ENCODE results near the gene ATP2B3. TPM values are rescaled to one million over a fixed set of nuclear protein-coding genes. Genes with fewer than 3 reads are reported as not detected.

Gene ATP2B3
- total and polyA plus RNA-seq, 10 of the 15 experiments (the other 5 are each of a cell fraction or from before 2014, with no cell fraction given): 0.01 TPM; not detected in 9

DNA sequence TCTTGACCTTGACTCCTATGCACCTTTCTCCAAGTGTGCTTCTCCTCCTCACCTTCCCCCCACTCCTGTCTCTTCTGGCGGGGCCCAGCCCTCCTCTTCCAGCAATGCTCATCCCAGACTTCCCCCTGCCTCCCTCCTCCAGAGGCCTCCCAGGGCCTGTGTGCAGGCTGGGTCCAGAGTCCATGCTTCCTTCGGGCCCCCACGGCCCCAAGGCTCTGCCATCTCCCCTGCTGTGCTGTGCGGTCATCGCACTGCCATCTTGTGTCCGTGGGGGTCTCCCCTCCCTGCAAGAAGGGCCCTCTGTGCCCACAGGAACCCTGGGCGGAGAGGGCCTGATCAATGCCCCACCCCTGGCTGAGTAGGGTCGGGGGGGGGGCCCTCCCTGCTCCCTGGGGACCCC is 27.3 kb downstream of the ATP2B3 start:
- no peak overlapping the region for H3K9ac ChIP-seq (ENCODE audit: control insufficient read depth, insufficient read depth, low read length)
- WGBS (ENCODE audit: insufficient coverage, insufficient replicate concordance, low lambda C conversion rate, missing lambda C conversion rate): 18% methylated on average over 8 of the region's 8 CpGs
- in situ Hi-C loops (cut with MboI): no loop called here
- no peak for DNase-seq (ENCODE audit: low read depth, low spot score)
- no peak overlapping the region for H3K4me3 ChIP-seq
- no peak for TF ChIP-seq MTA3 (IDR thresholded peaks at IDR 0.05; ENCODE audit: borderline replicate concordance, low read length)
- TF ChIP-seq ZZZ3 (IDR thresholded peaks at IDR 0.05; ENCODE audit: control insufficient read depth, insufficient read length, low read depth): no peak
- no peaks in the 10 kb centered on the region for H3K79me2 ChIP-seq (ENCODE audit: control insufficient read depth, insufficient read depth, low read length)
- ChIA-PET SMC1A (ENCODE audit: uncharacterized antibody, unreplicated experiment) (no interaction called here), POLR2A (interaction anchor here (0.6 kb wide), 1 partner anchor 483 kb away, joined by 3 read pairs; no protein-coding TSS in a partner anchor), RAD21 (ENCODE audit: unreplicated experiment) (no interaction called here), CTCF (no interaction called here)
- no peaks in the 10 kb centered on the region for H3K9me3 ChIP-seq (replicated peaks; ENCODE audit: control insufficient read depth, insufficient read depth, low read length)
- no peaks in the 10 kb centered on the region for H3K4me1 ChIP-seq (ENCODE audit: control insufficient read depth, insufficient read depth, low read length)
- no peak overlapping the region for H2AFZ ChIP-seq (ENCODE audit: control insufficient read depth, low read depth, low read length)
- H3K27ac ChIP-seq (ENCODE audit: control insufficient read depth, insufficient read depth): no peak overlapping the region
- no peaks in the 10 kb centered on the region for H3K27me3 ChIP-seq (replicated peaks in 1 of 2; ENCODE audit: control insufficient read depth in 2 of 2, insufficient read depth in 2 of 2, low read length in 1 of 2)
- no TSS peak for BruUV-seq (replicated peaks)
- no peaks in the 10 kb centered on the region for H3K36me3 ChIP-seq (ENCODE audit: control insufficient read depth in 2 of 2, insufficient read depth in 2 of 2, low read length in 1 of 2)
- H3K4me2 ChIP-seq (ENCODE audit: control insufficient read depth, insufficient read depth): no peak overlapping the region
- no peaks in the 10 kb centered on the region for H4K20me1 ChIP-seq (ENCODE audit: control insufficient read depth, insufficient read depth)
- no peak for FAIRE-seq
- intact Hi-C loops (cut with micrococcal nuclease; ENCODE audit: unreplicated experiment): no loop called here
- no peak for ATAC-seq

DNA sequence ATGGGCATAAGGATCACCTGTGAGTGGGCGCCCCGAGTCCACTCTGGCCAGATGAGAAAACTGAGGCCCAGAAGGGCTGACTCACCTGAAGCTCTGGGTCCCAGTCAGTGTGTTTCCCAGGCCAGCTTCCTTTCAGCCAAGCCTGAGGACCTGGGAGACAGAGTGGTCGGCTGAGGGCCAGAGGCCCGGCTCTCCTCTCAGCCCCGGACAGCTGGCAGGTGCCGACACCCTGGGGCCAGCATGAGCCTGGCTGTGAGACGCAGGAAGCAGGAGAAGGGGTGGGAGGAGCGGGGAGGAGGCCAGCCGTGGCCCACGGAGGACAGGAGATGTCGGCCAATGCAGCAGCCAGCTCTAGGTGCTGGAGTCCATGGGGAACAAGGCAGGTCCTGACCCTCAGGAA is 28.9 kb downstream of the ATP2B3 start:
- no peaks in the 10 kb centered on the region for H3K9me3 ChIP-seq (replicated peaks; ENCODE audit: control insufficient read depth, insufficient read depth, low read length)
- H3K36me3 ChIP-seq (ENCODE audit: control insufficient read depth in 2 of 2, insufficient read depth in 2 of 2, low read length in 1 of 2): no peaks in the 10 kb centered on the region
- no peak overlapping the region for H3K4me2 ChIP-seq (ENCODE audit: control insufficient read depth, insufficient read depth)
- ChIA-PET CTCF (no interaction called here), RAD21 (ENCODE audit: unreplicated experiment) (no interaction called here), SMC1A (ENCODE audit: uncharacterized antibody, unreplicated experiment) (interaction anchor here (1.1 kb wide), 1 partner anchor 13 kb away, joined by 4 read pairs; no protein-coding TSS in a partner anchor), POLR2A (no interaction called here)
- H3K27me3 ChIP-seq (replicated peaks in 1 of 2; ENCODE audit: control insufficient read depth in 2 of 2, insufficient read depth in 2 of 2, low read length in 1 of 2): no peaks in the 10 kb centered on the region
- H3K79me2 ChIP-seq (ENCODE audit: control insufficient read depth, insufficient read depth, low read length): no peaks in the 10 kb centered on the region
- no peak overlapping the region for H3K27ac ChIP-seq (ENCODE audit: control insufficient read depth, insufficient read depth)
- no TSS peak for BruUV-seq (replicated peaks)
- H3K9ac ChIP-seq (ENCODE audit: control insufficient read depth, insufficient read depth, low read length): no peak overlapping the region
- no peak for FAIRE-seq
- in situ Hi-C loops (cut with MboI) (no loop called here), intact Hi-C loops (cut with micrococcal nuclease; ENCODE audit: unreplicated experiment) (no loop called here)
- no peaks in the 10 kb centered on the region for H3K4me1 ChIP-seq (ENCODE audit: control insufficient read depth, insufficient read depth, low read length)
- no peak for ATAC-seq
- no peaks in the 10 kb centered on the region for H4K20me1 ChIP-seq (ENCODE audit: control insufficient read depth, insufficient read depth)
- WGBS (ENCODE audit: insufficient coverage, insufficient replicate concordance, low lambda C conversion rate, missing lambda C conversion rate): 29% methylated on average over 11 of the region's 11 CpGs
- DNase-seq (ENCODE audit: low read depth, low spot score): no peak
- H2AFZ ChIP-seq (ENCODE audit: control insufficient read depth, low read depth, low read length): no peak overlapping the region
- H3K4me3 ChIP-seq: no peak overlapping the region
- no peak for TF ChIP-seq SMAD1 (IDR thresholded peaks at IDR 0.05; ENCODE audit: low read depth, partially characterized antibody)
- TF ChIP-seq EGR1 (IDR thresholded peaks at IDR 0.05; ENCODE audit: borderline replicate concordance in 1 of 2, low read depth in 2 of 2, low read length in 2 of 2): no peak
- no peak for TF ChIP-seq TBL1XR1 (IDR thresholded peaks at IDR 0.05; ENCODE audit: low read depth, low read length)
- no peak for TF ChIP-seq CHD2 (IDR thresholded peaks at IDR 0.05; ENCODE audit: borderline replicate concordance, low read depth, low read length)
- no peak for TF ChIP-seq HCFC1 (IDR thresholded peaks at IDR 0.05; ENCODE audit: low read length)
- TF ChIP-seq, protein P1, sequence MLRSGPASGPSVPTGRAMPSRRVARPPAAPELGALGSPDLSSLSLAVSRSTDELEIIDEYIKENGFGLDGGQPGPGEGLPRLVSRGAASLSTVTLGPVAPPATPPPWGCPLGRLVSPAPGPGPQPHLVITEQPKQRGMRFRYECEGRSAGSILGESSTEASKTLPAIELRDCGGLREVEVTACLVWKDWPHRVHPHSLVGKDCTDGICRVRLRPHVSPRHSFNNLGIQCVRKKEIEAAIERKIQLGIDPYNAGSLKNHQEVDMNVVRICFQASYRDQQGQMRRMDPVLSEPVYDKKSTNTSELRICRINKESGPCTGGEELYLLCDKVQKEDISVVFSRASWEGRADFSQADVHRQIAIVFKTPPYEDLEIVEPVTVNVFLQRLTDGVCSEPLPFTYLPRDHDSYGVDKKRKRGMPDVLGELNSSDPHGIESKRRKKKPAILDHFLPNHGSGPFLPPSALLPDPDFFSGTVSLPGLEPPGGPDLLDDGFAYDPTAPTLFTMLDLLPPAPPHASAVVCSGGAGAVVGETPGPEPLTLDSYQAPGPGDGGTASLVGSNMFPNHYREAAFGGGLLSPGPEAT (IDR thresholded peaks at IDR 0.05; ENCODE audit: low read depth): no peak
- TF ChIP-seq ZSCAN29 (IDR thresholded peaks at IDR 0.05): no peak
- no peak for TF ChIP-seq STAT3 (IDR thresholded peaks at IDR 0.05; ENCODE audit: low read depth, low read length)
- no peak for TF ChIP-seq ZZZ3 (IDR thresholded peaks at IDR 0.05; ENCODE audit: control insufficient read depth, insufficient read length, low read depth)
- TF ChIP-seq, protein P2, sequence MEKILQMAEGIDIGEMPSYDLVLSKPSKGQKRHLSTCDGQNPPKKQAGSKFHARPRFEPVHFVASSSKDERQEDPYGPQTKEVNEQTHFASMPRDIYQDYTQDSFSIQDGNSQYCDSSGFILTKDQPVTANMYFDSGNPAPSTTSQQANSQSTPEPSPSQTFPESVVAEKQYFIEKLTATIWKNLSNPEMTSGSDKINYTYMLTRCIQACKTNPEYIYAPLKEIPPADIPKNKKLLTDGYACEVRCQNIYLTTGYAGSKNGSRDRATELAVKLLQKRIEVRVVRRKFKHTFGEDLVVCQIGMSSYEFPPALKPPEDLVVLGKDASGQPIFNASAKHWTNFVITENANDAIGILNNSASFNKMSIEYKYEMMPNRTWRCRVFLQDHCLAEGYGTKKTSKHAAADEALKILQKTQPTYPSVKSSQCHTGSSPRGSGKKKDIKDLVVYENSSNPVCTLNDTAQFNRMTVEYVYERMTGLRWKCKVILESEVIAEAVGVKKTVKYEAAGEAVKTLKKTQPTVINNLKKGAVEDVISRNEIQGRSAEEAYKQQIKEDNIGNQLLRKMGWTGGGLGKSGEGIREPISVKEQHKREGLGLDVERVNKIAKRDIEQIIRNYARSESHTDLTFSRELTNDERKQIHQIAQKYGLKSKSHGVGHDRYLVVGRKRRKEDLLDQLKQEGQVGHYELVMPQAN (conservative IDR thresholded peaks at IDR 0.05): no peak
- TF ChIP-seq TCF7 (IDR thresholded peaks at IDR 0.05; ENCODE audit: borderline replicate concordance): no peak
- no peak for TF ChIP-seq SMAD5 (IDR thresholded peaks at IDR 0.05; ENCODE audit: low read depth)
- no peak for TF ChIP-seq RB1 (IDR thresholded peaks at IDR 0.05; ENCODE audit: borderline replicate concordance)
- no peak for TF ChIP-seq KLF5 (IDR thresholded peaks at IDR 0.05; ENCODE audit: partially characterized antibody)
- no peak for TF ChIP-seq POLR2AphosphoS5 (IDR thresholded peaks at IDR 0.05; ENCODE audit: low read length)

Data from GM12878 (cell line).